GM15510 (cell line): ENCODE data around the gene RASGRF1.

Experiments used
- POLR2A ChIP-seq: IDR thresholded peaks from 3 replicates; pipeline ENCODE4 v1.6.1; 2011; ENCODE audit warnings: borderline replicate concordance; ENCODE audit not compliant: insufficient read length; ENCODE audit errors: extremely low read depth

The RASGRF1 gene

DNA sequence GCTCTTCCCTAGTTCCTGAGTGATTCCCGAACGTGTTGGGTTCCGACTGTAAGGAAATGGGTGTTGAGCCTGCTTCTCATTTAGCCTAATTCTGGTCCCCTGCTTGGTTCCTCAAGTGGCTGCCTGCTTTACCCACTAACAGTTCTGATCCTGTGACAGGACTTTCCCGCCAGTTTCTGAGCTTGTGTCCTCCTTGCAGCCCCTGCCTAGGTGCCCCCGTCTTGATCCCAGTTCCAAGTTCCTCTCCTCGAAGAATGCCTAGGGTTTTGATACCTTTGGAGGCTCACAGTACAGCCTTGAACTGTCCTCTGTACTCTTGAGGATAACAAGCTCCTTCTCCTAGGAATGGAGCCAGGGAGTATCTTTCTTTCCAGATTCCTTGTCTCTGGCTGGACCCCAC is 12.0 kb upstream of the RASGRF1 start:
- no peak for TF ChIP-seq POLR2A

DNA sequence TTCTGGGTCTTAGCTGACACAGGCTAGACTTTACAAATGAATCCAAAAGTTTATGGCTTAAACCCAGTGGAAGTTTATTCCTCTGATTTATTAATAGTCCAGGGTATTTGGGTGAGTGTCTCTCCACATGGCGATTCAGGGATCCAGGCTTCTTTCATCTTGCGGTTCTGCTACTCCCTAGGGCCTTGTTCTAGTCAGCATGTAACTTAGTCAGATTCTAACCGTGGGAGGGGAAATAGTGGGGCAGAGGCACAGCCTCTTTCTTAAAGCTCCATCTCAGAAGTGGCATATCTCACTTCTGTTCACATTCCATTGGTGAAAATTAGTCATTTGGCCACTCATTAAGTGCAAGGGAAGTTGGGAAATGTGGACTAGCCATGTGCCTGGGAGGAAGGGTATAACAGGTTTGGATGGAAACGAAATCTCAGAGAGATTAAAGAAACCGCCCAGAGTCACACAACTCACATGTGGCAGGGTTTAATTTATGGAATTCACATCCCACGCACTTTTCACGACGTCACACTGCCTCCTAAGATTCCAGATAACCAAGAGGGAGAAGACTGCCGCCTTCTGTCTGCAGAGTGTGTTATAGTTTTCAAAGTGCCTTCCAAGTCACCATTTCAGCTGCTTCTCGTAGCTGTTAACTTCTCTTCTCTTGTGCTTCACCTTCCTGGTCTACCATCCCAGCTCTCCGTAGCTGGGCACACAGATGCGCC is 11.4 kb upstream of the RASGRF1 start:
- TF ChIP-seq POLR2A = no peak

DNA sequence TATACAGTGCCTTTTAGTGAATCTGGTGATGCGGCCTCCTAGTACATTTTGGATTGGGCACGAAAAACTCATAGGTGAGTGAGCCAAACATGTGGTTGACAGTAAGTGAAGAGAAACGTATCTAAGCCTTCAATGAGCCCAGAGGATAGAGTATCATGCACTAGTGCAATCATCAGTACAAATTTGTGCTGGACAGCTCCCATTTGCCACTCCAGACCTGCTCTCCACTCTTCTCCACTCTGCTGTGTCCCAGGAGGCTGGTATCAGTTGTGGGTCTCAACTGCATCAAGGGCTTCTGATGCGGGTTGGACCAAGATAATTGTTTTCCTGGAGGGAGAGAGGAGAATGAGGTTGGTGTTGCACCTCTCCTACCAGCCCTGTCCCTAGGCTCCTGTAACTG is 9.1 kb upstream of the RASGRF1 start:
- no peak for TF ChIP-seq POLR2A

DNA sequence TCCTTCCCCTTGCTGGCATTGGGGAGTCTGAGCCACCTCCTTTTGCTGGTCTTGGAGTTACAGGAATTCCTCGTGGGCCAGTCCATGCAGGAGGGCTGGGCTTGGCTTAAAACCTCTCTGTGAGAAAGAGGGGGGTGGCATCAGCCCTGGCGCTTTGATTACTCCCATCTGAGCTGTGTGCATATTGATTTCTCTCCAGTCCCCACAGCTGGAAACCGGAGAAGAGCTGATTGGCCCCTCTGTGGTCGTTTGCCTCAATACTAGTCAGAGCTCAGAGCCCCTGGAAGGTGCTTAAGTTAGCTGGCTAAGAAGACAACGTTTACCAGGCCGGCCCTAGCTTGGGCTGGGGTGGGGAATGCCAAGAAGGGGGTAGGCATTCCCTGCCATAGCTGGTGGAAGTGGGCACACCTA is 4.0 kb upstream of the RASGRF1 start:
- TF ChIP-seq POLR2A = no peak

DNA sequence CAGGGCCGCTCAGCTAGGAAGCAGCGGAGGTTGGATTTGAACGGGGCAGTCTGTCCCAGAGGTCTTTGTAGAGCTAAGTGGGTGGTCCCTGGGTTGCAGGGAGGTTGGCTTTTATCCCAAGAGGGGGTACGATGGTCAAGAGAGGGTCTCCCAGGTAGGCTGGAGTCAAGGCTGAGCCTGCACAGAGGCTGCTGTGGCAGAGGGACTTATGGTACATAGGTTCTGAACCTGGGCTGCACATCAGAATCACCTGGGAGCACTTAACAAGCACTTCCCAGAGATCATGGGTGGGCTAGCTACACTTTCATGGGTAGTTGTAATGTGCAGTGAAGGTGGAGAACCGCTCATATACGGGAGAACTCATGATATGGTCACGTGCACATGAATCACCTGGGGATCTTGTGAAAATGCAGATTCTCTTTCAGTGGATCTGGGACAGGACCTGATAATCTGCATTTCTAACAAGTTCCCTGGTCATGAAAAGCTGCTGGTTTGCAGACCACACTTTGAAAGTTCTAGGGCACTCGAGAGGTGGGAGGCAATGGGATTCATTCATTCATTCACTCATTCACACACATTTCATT is 2.9 kb upstream of the RASGRF1 start:
- no peak for TF ChIP-seq POLR2A

DNA sequence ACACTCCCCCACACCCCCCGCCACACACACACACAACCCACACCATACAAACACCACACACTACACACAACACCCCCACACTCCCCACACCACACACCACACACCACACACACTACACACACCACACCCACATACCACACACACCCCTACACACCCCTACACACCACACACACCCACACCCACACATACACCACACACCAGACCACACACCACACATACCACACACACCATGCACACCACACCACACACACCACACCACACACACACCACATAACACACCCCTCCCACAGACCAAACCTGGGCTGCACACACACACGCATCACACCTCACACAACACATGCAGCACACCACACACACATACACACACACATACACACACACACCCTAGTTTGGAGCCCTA is 1.8 kb upstream of the RASGRF1 start:
- no peak for TF ChIP-seq POLR2A

DNA sequence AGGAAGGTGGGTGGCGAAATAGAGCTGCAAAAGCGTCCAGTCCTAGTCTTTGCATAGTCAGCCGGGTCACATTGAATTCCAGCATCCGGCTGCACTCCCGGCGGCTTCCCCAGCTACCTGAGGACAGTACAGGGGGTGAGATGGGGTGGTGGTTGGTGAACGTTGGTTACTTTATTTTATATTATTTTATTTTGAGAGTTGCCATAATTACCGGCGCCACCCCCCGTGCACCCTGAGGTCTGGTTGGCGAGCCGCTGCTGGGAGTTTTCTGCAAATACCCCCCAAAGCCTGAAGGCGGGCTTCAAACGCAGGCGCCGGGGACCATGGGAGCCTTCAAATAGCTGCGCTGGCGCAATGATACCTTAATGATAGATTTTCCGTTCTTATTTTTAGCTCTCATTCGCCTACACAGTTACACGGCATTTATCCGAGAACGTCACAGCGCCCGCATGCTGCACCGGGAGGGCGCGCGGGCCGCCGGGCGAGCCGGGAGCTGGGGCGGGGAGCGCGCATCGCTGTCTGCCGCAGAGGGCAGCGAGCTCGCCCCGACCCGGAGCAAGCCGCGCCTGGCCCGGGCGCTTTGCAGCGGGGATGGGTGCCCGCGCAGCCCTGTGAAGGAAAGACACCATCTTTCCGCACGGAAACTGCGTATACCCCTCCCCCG is 756 bp upstream of the RASGRF1 start:
- no peak for TF ChIP-seq POLR2A

DNA sequence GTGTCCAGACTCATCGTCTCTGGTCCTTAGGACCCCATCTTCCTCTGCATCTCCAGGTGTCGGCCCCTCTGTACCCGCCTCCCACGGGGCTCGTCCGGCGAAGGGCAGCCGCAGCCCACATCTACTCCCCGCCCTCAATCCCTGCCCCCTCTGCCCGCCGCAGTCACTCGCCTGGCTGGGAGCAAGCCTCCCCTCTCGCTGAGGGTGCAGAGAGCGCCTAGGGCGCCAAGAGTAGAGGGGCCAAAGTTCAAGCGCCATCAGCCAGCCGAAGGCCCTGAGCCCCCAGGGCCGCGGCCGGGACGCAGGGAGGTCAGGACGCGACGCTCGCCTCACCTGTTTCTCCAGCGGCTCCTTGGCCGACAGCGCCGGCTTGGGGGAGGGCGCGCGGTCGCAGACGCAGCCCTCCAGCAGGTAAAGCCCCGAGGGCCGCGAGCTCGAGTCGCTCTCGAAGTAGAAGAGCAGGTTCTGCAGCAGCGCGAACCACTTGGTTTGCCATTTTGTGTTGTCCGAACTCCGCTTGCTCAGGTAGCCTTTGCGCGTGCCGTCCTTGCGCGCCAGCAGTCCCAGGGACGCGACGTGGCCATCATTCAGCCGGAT is 592 bp downstream of the RASGRF1 start:
- no peak for TF ChIP-seq POLR2A

DNA sequence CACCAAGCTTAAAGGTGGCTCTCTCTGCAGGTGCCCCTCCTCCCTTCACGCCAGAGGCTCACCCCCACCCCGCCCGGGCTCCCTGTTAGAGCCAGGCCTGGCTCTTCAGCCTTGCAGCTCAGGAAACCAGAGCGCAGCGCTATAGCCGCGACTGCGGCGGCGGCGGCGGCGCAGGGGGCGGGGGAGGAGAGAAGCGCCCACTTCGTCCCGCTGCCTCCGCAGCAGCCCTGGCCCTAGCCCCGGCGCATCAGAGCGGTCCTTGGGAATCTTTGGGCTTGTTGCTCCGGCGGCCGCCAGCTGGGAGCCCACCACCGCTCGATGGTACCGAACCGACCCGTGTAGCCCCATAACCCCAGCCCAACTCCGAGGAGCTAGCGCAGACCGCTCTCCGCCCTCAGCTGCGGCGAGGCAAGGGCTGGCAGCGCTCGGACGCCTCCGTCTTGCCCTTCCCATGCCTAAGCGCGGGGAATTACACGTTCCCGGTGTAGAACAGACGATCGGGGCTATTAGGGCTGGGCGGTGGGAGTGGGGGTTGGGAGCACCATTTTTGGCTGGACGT is 1.2 kb downstream of the RASGRF1 start:
- TF ChIP-seq POLR2A = no peak

DNA sequence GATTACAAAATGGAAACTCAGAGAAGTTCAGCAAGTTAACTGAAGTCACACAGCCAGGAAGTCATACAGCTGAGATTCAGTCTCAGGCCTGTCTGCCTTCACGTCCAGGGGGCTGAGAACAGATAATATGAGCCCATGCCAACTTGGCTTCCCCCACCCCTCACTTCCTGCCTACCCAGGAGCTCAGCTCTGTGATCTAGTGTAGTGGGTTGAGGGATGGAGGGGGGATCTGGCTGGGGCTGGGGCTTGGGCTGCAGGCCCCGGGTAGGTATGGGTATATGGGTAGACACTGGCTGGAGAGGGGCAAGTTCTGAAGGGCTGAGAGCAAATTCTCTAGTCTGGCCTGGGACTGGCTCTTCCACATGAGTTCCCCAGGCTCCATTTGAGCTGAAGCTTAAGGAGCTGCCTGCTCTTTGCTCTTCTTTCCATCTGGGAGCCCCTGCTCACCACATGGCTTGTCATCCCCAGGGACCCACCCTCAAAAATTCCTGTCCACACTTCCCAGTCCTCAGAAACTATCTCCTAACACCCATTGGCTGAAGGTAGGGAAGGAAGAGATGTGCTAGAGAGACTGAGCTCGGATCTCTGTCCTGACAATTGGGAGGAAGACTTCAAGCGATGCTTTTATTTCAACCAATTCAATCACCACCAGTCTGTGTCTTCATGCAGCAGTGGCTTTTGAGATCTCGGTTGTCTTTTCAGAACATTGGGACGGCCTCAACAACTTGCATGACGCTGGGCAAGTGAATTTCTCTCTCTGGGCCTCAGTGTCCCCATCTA is 2.0 kb downstream of the RASGRF1 start:
- TF ChIP-seq POLR2A = no peak

DNA sequence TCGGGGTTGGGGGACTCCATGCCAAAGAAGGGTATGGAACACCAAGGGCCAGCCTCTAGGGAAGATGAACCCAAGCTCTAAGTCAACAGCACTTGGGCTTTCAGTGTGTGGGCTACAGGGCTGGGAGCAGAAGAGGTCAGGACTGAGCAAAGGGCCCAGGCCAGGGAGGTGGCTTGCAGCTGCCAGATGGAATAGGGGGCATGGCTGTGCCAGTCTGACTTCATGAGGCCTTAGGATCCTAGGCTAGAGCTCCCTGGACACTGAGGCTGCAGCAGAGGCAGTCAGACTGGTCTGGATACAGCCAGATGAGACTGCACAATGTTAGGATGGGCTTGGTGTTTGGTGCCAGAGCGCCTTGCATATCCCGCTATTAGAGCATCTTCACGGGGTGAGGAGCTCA is 3.8 kb downstream of the RASGRF1 start:
- TF ChIP-seq POLR2A = no peak

DNA sequence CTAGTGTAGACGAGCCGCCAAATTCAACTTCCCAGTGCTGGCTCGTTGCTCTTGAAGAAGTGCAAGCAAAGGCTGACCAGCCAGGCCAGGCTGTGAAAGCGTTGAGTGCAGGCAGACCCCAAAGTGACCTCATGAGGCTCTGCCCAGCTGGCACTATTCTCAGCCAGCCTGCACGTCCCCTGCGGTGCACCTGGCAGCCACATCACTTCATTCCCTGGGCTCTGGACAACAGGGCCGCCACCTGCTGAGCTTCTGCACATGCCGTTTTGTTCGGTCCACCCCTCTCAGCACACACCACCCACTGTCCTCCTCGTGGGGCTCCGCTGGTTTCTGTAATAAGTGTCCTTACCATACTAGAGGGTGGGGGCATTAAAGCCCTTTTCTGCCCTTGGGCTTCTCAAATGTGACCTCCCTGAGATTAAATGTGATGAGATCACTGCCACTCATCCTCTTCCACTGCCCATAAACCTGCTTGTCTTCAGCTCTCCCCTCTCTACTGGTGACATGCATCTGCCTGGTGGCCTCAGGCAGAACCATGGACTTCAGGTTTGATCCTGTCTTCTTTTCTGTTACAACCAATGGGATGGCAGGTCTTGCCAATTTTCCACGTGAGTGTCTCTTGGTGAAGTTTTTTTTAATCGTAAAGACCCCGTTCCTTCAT is 6.1 kb downstream of the RASGRF1 start:
- no peak for TF ChIP-seq POLR2A

DNA sequence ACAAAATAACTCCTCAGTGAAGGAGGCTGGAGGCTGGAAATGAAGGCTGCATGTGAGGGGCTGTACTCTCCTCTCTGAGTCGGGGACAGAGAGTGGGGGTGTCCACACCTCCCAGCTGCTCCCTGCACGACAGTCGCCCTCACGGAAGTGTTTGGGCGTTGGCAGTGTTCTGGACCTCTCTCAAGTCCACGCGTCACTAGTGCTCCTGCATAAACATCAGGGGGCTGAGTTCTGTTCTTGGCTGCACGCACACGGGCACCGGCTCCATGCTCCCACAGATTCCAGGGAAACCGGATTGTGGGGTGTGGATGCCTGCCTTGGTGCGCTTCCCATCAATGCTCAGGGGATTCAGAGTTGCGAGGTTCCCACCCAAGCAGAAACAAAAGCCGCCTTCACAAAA is 7.4 kb downstream of the RASGRF1 start:
- TF ChIP-seq POLR2A = no peak
